Central memory CD8-positive, alpha-beta T cell (primary cell): Measurements from ENCODE around the gene DSCAML1.
"Not testable (repeated sequence)": the region's sequence is repeated elsewhere in the genome, so short reads cannot be mapped to it uniquely, and the experiment has no call there.

ENCODE experiments used
- ATAC-seq: fragments of 150-1000 bp; cut with Tn5 transposase; replicated peaks from 2 replicates; pipeline ENCODE4 v1.10.0; 2022; ENCODE audit warnings: mild to moderate bottlenecking, moderate FRiP score, moderate number of reproducible peaks; ENCODE audit not compliant: poor library complexity, severe bottlenecking; ENCODE audit errors: extremely low read depth
- DNase-seq, 2 donors: peaks; one replicate each; pipeline ENCODE4 v3.0.0; 2021; ENCODE audit warnings: low spot score in 2 of 2
- H3K27ac Mint-ChIP-seq: one replicate; pipeline ENCODE4 v1.8.0; 2022; ENCODE audit warnings: low read depth, mild to moderate bottlenecking, moderate library complexity, mixed read lengths
- H3K27me3 Mint-ChIP-seq: one replicate; pipeline ENCODE4 v1.8.0; 2022; ENCODE audit warnings: mixed read lengths
- H3K36me3 Mint-ChIP-seq: one replicate; pipeline ENCODE4 v1.8.0; 2022; ENCODE audit warnings: mild to moderate bottlenecking, moderate library complexity, mixed read lengths; ENCODE audit not compliant: insufficient read depth
- H3K4me1 Mint-ChIP-seq: one replicate; pipeline ENCODE4 v1.8.0; 2022; ENCODE audit warnings: mixed read lengths
- H3K4me3 Mint-ChIP-seq: one replicate; pipeline ENCODE4 v1.8.0; 2022; ENCODE audit warnings: mild to moderate bottlenecking, moderate library complexity, mixed read lengths
- H3K9me3 Mint-ChIP-seq: one replicate; pipeline ENCODE4 v1.8.0; 2022; ENCODE audit warnings: mixed read lengths

DSCAML1 gene

GRCh38 chr11:117769533-117769932 lies 27.5 kb downstream of the DSCAML1 start:
- ATAC-seq = no peak
- no peak for DNase-seq
- Mint-ChIP-seq H3K36me3 (no peaks in the 10 kb centered on the region), H3K27me3 (peaks cover 51% of the 10 kb centered on the region), H3K4me3 (no peak overlapping the region), H3K9me3 (no peaks in the 10 kb centered on the region), H3K4me1 (no peaks in the 10 kb centered on the region), H3K27ac (no peak overlapping the region)

GRCh38 chr11:117768506-117768905 lies 28.5 kb downstream of the DSCAML1 start:
- no peaks in the 10 kb centered on the region for H3K36me3 Mint-ChIP-seq
- ATAC-seq (no peak), DNase-seq (no peak)
- no peaks in the 10 kb centered on the region for H3K4me1 Mint-ChIP-seq
- no peak overlapping the region for H3K27ac Mint-ChIP-seq
- H3K4me3 Mint-ChIP-seq = no peak overlapping the region
- H3K9me3 Mint-ChIP-seq = no peaks in the 10 kb centered on the region
- peaks cover 50% of the 10 kb centered on the region for H3K27me3 Mint-ChIP-seq

GRCh38 chr11:117767071-117767470 lies 29.9 kb downstream of the DSCAML1 start:
- Mint-ChIP-seq H3K4me3 (no peak overlapping the region), H3K36me3 (no peaks in the 10 kb centered on the region), H3K4me1 (no peaks in the 10 kb centered on the region), H3K27me3 (peaks cover 55% of the 10 kb centered on the region), H3K27ac (no peak overlapping the region), H3K9me3 (no peaks in the 10 kb centered on the region)
- ATAC-seq = no peak
- no peak for DNase-seq

DNA sequence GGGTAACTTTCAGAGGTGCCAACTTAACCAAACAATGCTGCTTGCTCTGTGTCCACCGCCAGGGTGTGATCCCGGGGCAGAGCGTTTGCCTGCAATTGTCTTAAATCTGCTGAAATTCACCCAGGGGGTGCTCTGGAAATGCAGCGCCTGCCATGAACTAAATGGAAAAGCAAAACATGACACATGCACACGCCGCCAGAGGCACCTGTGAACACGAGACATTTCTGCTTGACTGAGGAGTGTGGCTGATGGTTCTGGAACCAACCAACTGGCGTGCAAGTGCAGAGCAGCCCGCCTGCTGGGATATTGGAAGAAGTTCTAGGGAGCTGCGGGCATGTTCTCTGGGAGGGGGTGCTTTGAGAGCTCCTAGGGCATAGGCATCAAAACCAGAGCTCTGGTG lies 30.4 kb downstream of the DSCAML1 start:
- no peaks in the 10 kb centered on the region for H3K9me3 Mint-ChIP-seq
- DNase-seq (no peak), ATAC-seq (no peak)
- no peaks in the 10 kb centered on the region for H3K36me3 Mint-ChIP-seq
- no peaks in the 10 kb centered on the region for H3K4me1 Mint-ChIP-seq
- H3K4me3 Mint-ChIP-seq = no peak overlapping the region
- H3K27me3 Mint-ChIP-seq = peaks cover 55% of the 10 kb centered on the region
- H3K27ac Mint-ChIP-seq = no peak overlapping the region

- DNase-seq (no peak), ATAC-seq (no peak)
- no peak overlapping the region for H3K4me3 Mint-ChIP-seq
- H3K27ac Mint-ChIP-seq = no peak overlapping the region
- peaks cover 55% of the 10 kb centered on the region for H3K27me3 Mint-ChIP-seq
- H3K36me3 Mint-ChIP-seq = no peaks in the 10 kb centered on the region
- no peaks in the 10 kb centered on the region for H3K4me1 Mint-ChIP-seq
- no peaks in the 10 kb centered on the region for H3K9me3 Mint-ChIP-seq
Measured at GRCh38 chr11:117766026-117766425, 31.0 kb downstream of the DSCAML1 start.

DNA sequence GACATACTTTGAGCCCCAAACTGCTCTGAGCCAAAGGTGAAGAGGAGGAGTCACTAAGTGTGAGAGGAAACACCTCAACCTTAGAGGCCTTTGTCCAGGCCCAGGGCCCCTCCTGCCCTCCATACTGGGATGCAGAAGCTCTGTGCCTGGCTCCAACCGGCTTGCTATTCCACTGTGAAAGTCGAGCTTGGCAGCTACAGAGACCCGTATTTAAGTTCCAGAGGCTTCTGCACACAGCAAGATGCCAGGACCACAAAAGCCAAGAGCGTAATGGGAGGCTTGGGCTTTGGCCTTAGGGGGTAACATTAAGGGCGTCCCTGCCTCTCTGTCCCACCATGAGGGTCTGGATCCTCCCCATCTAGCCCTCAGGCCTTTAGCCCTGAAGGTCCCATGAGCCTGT lies 31.9 kb downstream of the DSCAML1 start:
- ATAC-seq = no peak
- Mint-ChIP-seq H3K27me3 (peaks cover 55% of the 10 kb centered on the region), H3K9me3 (no peaks in the 10 kb centered on the region), H3K4me1 (no peaks in the 10 kb centered on the region), H3K4me3 (no peak overlapping the region), H3K27ac (no peak overlapping the region), H3K36me3 (no peaks in the 10 kb centered on the region)
- no peak for DNase-seq

GRCh38 chr11:117763465-117763864 lies 33.6 kb downstream of the DSCAML1 start:
- not testable (repeated sequence) for H3K36me3 Mint-ChIP-seq, DNase-seq, H3K9me3 Mint-ChIP-seq, H3K4me1 Mint-ChIP-seq, ATAC-seq, H3K4me3 Mint-ChIP-seq, H3K27ac Mint-ChIP-seq
- H3K27me3 Mint-ChIP-seq = peaks cover 65% of the 10 kb centered on the region

DNA sequence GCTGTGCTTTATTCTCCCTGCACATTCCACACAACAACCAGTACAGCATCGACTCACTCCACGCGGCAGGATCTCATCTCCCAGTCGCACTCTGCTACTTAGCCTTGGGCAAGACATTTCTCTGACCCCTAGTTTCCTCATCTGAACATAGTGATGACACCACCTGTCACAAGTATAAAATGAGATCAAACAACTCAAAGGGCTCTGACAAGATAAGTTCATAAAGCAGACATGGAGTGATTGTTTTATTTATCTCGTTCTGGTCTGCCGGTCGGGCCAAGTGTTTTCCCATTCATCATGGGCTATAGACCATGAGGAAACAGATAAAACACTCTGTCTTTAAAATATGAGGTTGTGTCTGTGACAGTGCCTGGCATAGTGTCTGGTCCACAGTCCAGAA lies 35.0 kb downstream of the DSCAML1 start:
- no peak overlapping the region for H3K27ac Mint-ChIP-seq
- peaks cover 61% of the 10 kb centered on the region for H3K27me3 Mint-ChIP-seq
- no peaks in the 10 kb centered on the region for H3K9me3 Mint-ChIP-seq
- no peak overlapping the region for H3K4me3 Mint-ChIP-seq
- H3K4me1 Mint-ChIP-seq = no peaks in the 10 kb centered on the region
- no peak for ATAC-seq
- no peak for DNase-seq
- no peaks in the 10 kb centered on the region for H3K36me3 Mint-ChIP-seq

- Mint-ChIP-seq H3K36me3 (no peaks in the 10 kb centered on the region), H3K27ac (no peak overlapping the region), H3K4me1 (no peaks in the 10 kb centered on the region), H3K9me3 (no peaks in the 10 kb centered on the region), H3K27me3 (peaks cover 57% of the 10 kb centered on the region), H3K4me3 (no peak overlapping the region)
- no peak for ATAC-seq
- DNase-seq = no peak
Measured at GRCh38 chr11:117759305-117759704, 37.7 kb downstream of the DSCAML1 start.

DNA sequence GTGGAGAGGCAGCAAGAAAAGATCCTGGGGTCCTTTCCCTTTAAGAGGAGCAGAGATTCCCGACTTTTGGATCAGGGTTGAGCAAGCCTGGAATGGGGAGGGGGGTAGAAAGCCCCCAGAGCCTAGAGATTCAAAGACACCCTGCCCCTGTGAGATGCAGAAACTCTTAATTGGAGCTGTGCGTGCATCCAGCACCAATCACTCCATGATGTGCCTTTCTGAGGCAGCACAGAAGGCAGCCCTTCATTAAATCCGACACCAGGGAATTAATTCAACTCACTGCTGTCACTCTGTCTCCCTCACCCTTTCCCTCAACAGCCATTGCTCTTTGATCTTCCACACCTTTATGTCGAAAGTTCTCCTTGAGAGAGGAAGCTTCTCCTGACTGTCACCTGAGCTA lies 43.0 kb downstream of the DSCAML1 start:
- Mint-ChIP-seq H3K27me3 (peaks cover 37% of the 10 kb centered on the region), H3K4me3 (no peak overlapping the region), H3K4me1 (no peaks in the 10 kb centered on the region), H3K27ac (no peak overlapping the region), H3K36me3 (no peaks in the 10 kb centered on the region), H3K9me3 (no peaks in the 10 kb centered on the region)
- no peak for DNase-seq
- ATAC-seq = no peak

GRCh38 chr11:117752721-117753237 lies 44.2 kb downstream of the DSCAML1 start:
- no peaks in the 10 kb centered on the region for H3K9me3 Mint-ChIP-seq

GRCh38 chr11:117752071-117752470 lies 44.9 kb downstream of the DSCAML1 start:
- no peak for DNase-seq

More at GRCh38 chr11:117752721-117753237, 44.2 kb downstream of the DSCAML1 start:
- DNase-seq = no peak
- Mint-ChIP-seq H3K36me3 (no peaks in the 10 kb centered on the region), H3K27me3 (peaks cover 28% of the 10 kb centered on the region), H3K27ac (no peak overlapping the region), H3K4me1 (no peaks in the 10 kb centered on the region), H3K4me3 (no peak overlapping the region)
- no peak for ATAC-seq

DNA sequence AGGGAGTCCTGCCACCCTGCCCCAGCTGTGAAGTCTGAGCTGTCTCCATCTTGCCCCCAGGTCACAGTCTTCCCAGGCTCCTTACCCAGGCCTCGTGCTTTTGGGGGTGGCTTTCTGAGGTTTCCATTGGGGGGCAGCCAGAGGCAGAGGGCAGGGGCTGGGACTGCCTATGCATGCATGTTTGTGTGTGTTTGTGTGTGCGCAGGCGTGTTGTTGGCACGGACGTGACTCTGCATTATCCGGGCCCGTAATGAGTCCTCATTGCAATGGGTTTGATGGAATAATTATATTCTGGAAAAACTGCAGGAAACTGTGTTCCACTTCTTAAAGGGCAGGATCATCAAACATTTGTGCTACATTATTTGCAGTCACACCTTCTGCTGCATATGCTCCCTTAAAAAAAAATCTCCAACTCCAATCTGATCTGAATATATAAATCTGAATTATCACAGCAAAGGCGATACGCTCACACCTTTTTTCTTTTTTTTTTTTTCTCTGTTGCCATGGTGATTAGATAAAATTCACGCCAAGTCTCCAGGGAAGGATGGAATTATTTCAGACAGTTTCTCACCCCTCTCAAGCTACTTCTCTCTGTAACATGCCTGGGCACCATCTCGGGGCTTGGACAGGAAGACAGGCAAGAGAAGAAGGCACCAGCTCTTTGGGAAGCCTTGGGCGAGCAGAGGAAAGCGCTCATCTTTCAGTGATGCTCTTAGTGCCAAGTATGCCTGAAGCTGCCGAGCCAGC lies 45.9 kb downstream of the DSCAML1 start:
- Mint-ChIP-seq H3K4me1 (no peaks in the 10 kb centered on the region), H3K4me3 (no peak overlapping the region), H3K27me3 (peaks cover 11% of the 10 kb centered on the region), H3K36me3 (no peaks in the 10 kb centered on the region), H3K9me3 (no peaks in the 10 kb centered on the region), H3K27ac (no peak overlapping the region)
- ATAC-seq (no peak), DNase-seq (no peak)

More at GRCh38 chr11:117752071-117752470, 44.9 kb downstream of the DSCAML1 start:
- Mint-ChIP-seq H3K36me3 (no peaks in the 10 kb centered on the region), H3K4me3 (no peak overlapping the region), H3K27me3 (peaks cover 21% of the 10 kb centered on the region), H3K9me3 (no peaks in the 10 kb centered on the region), H3K4me1 (no peaks in the 10 kb centered on the region), H3K27ac (no peak overlapping the region)
- no peak for ATAC-seq
